Stimulated activated naive CD8-positive, alpha-beta T cell treated with anti-CD3 and anti-CD28 coated beads, Interleukin-15, amount 100 ng/mL, for 72 hours (primary cell): ENCODE results near the gene FAM111B.
"Not testable (repeated sequence)": the region's sequence is repeated elsewhere in the genome, so short reads cannot be mapped to it uniquely, and the experiment has no call there.

ENCODE experiments used
- ATAC-seq: fragments of 150-1000 bp; cut with Tn5 transposase; 2 replicates; pipeline ENCODE4 v1.10.0; 2021; ENCODE audit warnings: mild to moderate bottlenecking, moderate library complexity
- DNase-seq, 2 donors: peaks; one replicate each; pipeline ENCODE4 v3.0.0; 2021 to 2022
- H3K27ac Mint-ChIP-seq, 2 donors: one replicate each; pipeline ENCODE4 v1.8.0; 2022; ENCODE audit warnings: mild to moderate bottlenecking in 2 of 2, mixed read lengths in 2 of 2, moderate library complexity in 2 of 2
- H3K27me3 Mint-ChIP-seq: one replicate; pipeline ENCODE4 v1.8.0; 2022; ENCODE audit warnings: mixed read lengths
- H3K4me1 Mint-ChIP-seq: one replicate; pipeline ENCODE4 v1.8.0; 2022; ENCODE audit warnings: mild to moderate bottlenecking, mixed read lengths
- H3K4me3 Mint-ChIP-seq, 2 donors: one replicate each; pipeline ENCODE4 v1.8.0; 2022; ENCODE audit warnings: mild to moderate bottlenecking in 2 of 2, mixed read lengths in 2 of 2, moderate library complexity in 1 of 2
- H3K9me3 Mint-ChIP-seq, 2 donors: one replicate each; pipeline ENCODE4 v1.8.0; 2022; ENCODE audit warnings: mixed read lengths in 2 of 2

FAM111B gene

DNA sequence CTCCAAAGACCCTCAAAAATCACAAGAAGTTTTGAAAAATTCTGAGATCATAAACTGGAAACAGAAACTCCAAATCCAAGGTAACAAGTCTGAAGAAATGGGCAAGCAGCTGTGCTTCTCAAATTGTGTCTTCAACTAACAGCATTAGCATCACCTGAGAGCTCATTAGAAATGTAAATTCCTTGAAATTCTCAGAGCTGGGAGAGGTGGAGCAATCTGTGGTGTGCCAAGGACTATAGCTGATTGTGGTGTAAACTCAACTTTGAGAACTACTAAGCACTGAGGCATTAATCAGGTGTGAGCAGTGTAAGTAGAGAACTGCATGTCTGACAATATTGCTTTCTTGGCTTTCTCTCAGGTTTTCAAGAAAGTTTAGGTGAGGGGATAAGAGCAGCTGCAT, 13.5 kb upstream of the FAM111B start:
- H3K27me3 Mint-ChIP-seq: peaks cover 39% of the 10 kb centered on the region
- not testable (repeated sequence) for H3K9me3 Mint-ChIP-seq, H3K4me3 Mint-ChIP-seq, H3K27ac Mint-ChIP-seq, ATAC-seq, H3K4me1 Mint-ChIP-seq, DNase-seq

DNA sequence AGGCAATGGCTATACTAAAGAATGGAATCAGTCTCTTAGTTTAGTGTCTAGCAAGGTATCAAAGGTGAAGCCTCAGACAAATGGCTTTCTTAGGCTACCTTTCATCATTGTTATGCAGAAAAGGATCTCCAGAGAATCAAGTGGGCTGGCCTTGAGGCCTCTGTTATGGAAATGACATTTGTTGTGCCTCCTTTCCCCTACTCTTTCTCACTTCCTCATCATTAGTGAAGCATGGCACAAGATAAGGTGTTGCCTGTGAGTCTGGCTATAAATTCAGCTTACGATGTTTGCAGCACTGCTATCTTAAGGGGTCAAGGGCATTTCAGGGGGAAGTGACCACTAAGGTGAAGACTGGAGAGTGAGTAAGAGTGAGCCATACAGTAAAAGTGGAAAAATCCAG, 11.8 kb upstream of the FAM111B start:
- not testable (repeated sequence) for H3K4me1 Mint-ChIP-seq, DNase-seq, H3K27ac Mint-ChIP-seq, H3K4me3 Mint-ChIP-seq, ATAC-seq, H3K9me3 Mint-ChIP-seq
- H3K27me3 Mint-ChIP-seq: peaks cover 52% of the 10 kb centered on the region

DNA sequence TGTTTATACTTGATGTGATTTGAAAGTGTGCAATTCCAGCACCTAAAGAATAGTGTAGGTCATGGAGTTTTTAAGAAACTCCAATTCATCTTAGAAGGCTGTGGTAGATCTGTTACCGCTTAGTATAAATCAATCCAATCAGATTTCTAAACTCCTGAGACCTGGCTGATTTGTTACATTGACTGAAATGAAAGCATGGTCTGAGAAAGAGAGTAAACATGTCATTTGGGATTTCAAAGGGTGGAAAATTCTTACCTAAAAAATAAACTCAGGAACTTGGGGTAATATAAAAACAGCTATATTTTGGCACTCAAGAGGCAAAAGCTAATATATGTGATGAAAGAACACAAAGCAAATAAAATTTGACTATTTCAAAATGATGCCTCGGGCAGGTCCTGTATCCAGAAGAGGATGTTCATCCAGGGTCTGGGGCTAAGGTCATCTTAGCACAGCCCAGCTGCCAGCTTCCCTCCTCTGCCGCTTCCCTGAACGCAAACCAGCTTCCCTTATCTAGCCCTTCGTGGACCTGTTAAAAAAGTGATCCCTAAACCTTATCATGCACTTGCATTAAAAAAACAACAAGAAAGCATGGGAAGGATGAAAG, 11.0 kb upstream of the FAM111B start:
- H3K4me1 Mint-ChIP-seq, H3K27ac Mint-ChIP-seq, DNase-seq, H3K9me3 Mint-ChIP-seq, H3K4me3 Mint-ChIP-seq, ATAC-seq: not testable (repeated sequence)
- H3K27me3 Mint-ChIP-seq: peaks cover 61% of the 10 kb centered on the region

DNA sequence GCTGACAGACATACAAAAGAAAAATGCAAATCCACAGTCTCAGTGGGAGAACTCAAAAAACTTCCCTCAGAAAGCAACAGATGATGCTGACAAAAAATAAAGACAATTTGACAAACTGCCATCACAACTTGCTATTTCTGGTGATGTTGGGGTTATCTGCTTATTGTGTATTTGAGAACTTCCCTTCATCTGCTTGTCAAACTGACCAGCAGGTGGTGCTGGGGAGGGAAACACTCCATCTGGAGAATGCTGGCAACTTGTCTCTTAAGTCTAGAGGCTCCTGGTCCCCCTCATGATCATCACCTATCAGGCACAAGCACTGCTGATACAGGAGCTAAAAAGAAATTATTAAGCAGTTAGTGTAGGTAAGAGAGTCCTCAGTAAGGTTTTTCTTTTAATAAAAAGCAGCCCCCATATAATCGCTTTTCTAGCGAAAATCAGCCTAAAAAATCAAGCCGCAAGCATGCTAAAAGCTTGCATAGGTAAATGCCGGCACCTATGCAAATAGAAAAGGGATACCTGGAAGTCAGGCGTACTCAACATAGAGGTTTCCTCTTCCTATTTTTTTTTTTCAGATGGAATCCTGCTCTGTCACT, 9.8 kb upstream of the FAM111B start:
- no peak overlapping the region for H3K4me3 Mint-ChIP-seq
- H3K9me3 Mint-ChIP-seq: no peaks in the 10 kb centered on the region
- peak; percentile 53 to 59 for DNase-seq
- H3K27me3 Mint-ChIP-seq: peaks cover 70% of the 10 kb centered on the region
- H3K27ac Mint-ChIP-seq: no peak overlapping the region
- H3K4me1 Mint-ChIP-seq: peaks cover 8% of the 10 kb centered on the region
- peak; percentile 78 for ATAC-seq

DNA sequence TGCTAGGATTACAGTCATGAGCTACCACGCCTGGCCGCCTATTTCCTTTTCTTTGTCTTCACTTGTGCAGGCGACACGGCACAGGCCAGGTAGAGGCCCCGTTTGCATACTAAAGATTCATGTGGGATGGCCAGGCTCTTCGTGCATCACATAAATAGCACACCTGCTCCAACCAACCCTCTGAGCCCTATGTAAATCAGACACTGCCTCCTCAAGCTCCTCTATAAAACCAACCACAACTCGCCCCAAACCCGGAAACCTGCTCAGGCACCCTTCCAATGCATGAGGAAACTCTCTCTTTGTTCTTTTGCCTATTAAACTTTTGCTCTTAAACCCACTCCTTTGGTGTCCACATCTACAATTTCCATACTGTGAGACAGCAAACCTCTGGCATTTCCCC, 9.1 kb upstream of the FAM111B start:
- ATAC-seq, H3K27ac Mint-ChIP-seq, DNase-seq, H3K9me3 Mint-ChIP-seq, H3K4me3 Mint-ChIP-seq: not testable (repeated sequence)
- H3K4me1 Mint-ChIP-seq: peaks cover 12% of the 10 kb centered on the region
- peaks cover 71% of the 10 kb centered on the region for H3K27me3 Mint-ChIP-seq

DNA sequence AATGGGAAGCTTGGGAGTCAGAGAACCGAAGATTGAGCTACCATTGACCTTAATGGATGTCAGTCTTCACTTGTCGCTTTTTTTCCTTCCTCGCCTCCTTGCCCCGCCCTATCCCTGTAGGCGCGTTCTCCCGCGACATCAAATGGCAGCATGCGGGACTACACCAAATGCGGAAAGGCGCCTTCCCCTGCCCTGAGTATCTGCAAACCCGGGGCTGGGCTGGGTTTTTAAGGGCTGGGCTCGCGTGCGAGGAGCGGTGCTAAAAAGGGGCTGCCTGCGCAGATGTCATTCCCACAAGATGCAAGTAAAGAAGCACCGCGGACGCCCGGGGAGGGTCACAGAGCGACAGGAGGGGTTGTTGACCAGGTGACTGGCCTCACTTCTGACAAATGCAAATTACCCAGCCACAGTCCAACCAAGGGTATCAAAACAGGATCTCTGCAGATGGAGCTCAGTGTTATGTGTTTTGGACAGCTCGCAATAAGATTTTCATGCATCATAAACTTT, 4.7 kb upstream of the FAM111B start:
- peak overlapping the region; percentile 74 to 78 for H3K4me3 Mint-ChIP-seq
- H3K9me3 Mint-ChIP-seq: no peaks in the 10 kb centered on the region
- peaks cover 37% of the 10 kb centered on the region for H3K4me1 Mint-ChIP-seq
- peaks cover 94% of the 10 kb centered on the region for H3K27me3 Mint-ChIP-seq
- DNase-seq (peak; percentile 56 to 67), ATAC-seq (peak; percentile 69)
- H3K27ac Mint-ChIP-seq: peak overlapping the region in 1 of 2 donors; percentile 14

DNA sequence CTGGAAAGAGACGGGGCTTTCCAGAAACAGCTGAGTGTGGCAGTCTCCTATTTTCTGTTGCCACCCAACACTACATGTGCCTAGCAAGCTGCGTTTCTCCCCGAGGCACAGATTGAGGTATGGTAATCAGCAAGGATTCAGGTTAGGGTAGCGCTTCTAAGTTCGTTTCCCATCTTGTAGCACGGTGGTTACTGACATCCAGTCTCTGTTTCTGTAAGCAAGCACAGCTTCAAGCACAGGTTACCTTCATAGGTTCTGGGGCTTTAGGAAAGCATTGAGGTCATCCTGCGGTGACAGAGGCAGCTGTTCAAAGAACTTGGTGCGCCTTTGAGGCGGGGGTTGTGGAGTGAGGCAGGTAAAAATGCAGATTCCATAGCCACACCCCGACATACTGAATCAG, 684 bp downstream of the FAM111B start:
- Mint-ChIP-seq H3K4me1 (peaks cover 47% of the 10 kb centered on the region), H3K27me3 (peaks cover 60% of the 10 kb centered on the region), H3K4me3 (peak overlapping the region; percentile 93 to 94)
- ATAC-seq: peak; percentile 63
- H3K9me3 Mint-ChIP-seq, H3K27ac Mint-ChIP-seq: not testable (repeated sequence)
- DNase-seq: peak; percentile 11 to 28

DNA sequence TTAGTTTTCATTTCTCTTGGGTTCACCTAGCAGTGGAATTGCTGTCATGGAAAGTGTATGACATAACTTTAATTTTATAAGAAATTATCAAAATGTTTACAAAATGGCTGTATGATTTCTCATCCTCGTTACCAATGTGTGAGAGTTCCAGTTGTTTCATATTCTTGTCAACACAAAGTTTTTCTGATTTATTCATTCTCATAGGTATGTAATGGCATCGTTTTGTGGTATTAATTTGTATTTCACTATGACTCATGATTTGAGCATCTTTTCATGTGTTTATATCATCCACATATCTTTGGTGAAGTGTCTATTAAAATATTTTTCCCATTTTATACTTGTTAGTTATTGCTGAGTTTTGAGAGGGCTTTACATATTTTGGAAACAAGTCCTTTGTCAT, 5.5 kb downstream of the FAM111B start:
- peaks cover 20% of the 10 kb centered on the region for H3K27me3 Mint-ChIP-seq
- no peak overlapping the region for H3K4me3 Mint-ChIP-seq
- peaks cover 0 to 4% of the 10 kb centered on the region in 2 donors for H3K9me3 Mint-ChIP-seq
- no peak for ATAC-seq
- DNase-seq: no peak
- no peak overlapping the region for H3K27ac Mint-ChIP-seq
- peaks cover 20% of the 10 kb centered on the region for H3K4me1 Mint-ChIP-seq

DNA sequence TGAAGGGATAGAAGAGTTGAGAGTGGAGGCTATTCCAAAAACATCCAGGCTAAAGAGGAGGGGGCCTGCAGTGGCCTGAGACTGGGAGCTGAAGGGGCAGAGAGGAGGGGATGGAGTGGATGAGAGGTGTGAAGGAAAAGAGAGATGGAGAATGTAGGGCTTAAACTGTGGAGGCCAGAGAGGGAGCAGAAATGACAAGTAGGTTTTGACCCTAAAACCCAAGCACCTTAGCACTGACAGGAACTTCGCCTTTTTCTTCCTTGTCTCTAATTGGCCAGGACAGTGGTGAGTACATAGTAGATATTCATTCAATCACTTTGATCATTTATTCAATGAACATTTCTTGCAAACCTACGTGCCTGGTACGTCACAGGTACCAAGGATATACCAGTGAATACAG, 7.3 kb downstream of the FAM111B start:
- Mint-ChIP-seq H3K4me1 (peaks cover 2% of the 10 kb centered on the region), H3K4me3 (no peak overlapping the region), H3K9me3 (peaks cover 7 to 13% of the 10 kb centered on the region in 2 donors), H3K27ac (no peak overlapping the region), H3K27me3 (peaks cover 8% of the 10 kb centered on the region)
- DNase-seq (no peak), ATAC-seq (no peak)

DNA sequence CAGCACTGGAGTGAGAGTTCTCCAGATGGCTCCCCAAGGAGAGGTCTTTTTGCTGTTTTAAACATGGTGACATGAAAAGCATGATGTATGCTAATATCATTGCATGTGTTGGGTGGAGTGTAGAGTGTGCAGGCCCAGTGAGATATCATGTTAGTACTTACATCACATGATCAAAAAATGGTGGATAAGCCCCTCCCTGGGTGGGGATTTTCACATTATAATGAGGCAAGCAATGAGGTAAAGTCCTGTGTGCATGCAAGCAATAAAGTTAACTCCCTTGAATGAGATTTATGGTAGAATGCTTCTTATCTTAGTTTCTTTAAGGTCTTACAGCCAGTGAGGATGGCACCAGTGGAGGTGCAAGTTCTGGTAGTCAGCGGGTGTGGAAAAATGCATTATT, 8.5 kb downstream of the FAM111B start:
- Mint-ChIP-seq H3K27me3 (peaks cover 8% of the 10 kb centered on the region), H3K9me3 (peaks cover 7 to 13% of the 10 kb centered on the region in 2 donors), H3K4me1 (no peaks in the 10 kb centered on the region), H3K27ac (no peak overlapping the region), H3K4me3 (no peak overlapping the region)
- DNase-seq (no peak), ATAC-seq (no peak)

DNA sequence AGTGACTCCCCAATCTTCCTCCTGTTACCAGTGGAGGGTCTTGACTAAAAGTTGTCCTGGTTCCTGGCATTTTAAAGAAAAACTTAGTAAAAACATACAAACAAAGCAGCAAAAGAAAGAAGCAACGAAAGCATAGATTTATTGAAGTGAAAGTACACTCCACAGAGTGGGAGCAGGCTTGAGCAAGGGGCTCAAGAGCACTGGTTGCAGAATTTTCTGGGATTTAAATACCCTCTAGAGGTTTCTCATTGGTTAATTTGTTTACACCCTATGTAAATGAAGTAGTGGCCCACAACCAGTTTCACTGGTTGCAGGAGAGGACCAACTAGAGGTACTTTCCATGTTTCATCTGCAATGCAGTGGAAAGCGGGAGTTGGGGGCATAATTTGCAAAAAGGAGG, 10.7 kb downstream of the FAM111B start:
- Mint-ChIP-seq H3K9me3 (peaks cover 7 to 13% of the 10 kb centered on the region in 2 donors), H3K27me3 (peaks cover 8% of the 10 kb centered on the region), H3K4me1 (no peaks in the 10 kb centered on the region), H3K4me3 (no peak overlapping the region), H3K27ac (no peak overlapping the region)
- no peak for ATAC-seq
- no peak for DNase-seq

DNA sequence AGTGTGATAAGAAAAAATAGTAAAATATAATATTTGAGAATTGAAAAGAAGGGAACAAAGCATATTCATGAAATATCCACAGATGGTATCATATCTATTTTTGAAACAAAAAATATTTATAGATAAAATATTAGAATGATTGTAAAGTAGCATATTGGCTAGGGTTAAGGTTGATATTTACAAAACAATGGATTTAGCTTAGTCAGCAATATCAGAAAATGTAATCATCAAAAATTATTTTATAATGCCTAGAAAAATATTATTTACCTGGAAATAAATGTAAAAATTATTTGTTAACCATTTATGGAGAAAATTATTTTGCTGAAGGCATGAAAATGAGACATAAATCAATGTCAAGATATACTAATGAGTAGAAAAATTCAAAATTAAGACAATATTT, 12.8 kb downstream of the FAM111B start:
- no peak overlapping the region for H3K27ac Mint-ChIP-seq
- DNase-seq (no peak), ATAC-seq (no peak)
- H3K4me3 Mint-ChIP-seq: no peak overlapping the region
- peaks cover 7 to 13% of the 10 kb centered on the region in 2 donors for H3K9me3 Mint-ChIP-seq
- no peaks in the 10 kb centered on the region for H3K27me3 Mint-ChIP-seq
- no peaks in the 10 kb centered on the region for H3K4me1 Mint-ChIP-seq

DNA sequence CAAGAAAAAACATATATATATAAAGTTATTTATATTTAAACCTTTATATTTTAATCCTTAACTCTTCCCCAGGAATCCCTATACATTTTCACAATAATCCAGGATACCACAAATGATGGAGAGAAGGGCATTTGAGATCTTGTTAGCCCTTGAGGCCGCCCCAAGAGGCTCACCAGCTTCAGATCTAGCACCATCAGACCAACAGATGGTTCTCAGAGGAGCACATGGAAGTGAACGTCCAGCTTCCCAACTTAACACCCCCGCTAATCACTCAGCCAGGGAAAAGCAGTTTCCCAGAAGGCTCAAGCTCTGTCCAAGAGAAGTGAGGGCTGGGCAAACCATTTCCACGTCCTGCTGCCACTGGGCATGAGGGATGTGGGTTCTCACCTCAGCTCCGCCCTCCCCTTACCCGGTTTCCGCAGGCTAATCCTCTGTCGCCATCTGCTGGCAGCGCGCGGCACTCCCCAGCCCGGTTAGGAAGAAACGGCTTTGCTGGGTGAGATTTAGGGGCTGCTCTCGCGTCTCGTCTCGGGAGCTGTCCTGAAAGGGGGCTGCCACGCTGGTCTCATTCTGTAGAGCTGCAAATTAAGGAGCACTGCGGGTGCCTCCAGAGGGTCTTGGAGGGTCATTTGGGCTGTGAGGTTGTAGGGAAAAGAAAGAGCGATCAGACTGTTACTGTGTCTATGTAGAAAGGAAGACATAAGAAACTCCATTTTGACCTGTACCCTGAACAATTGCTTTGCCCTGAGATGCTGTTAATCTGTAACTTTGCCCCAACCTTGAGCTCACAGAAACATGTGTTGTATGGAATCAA, 28.8 kb downstream of the FAM111B start:
- DNase-seq (peak; percentile 86), ATAC-seq (peak; percentile 99)
- Mint-ChIP-seq H3K4me3 (peak overlapping the region; percentile 68 to 72), H3K27ac (peak overlapping the region in 1 of 2 donors; percentile 89), H3K27me3 (no peaks in the 10 kb centered on the region), H3K4me1 (peaks cover 7% of the 10 kb centered on the region), H3K9me3 (peaks cover 12 to 21% of the 10 kb centered on the region in 2 donors)

DNA sequence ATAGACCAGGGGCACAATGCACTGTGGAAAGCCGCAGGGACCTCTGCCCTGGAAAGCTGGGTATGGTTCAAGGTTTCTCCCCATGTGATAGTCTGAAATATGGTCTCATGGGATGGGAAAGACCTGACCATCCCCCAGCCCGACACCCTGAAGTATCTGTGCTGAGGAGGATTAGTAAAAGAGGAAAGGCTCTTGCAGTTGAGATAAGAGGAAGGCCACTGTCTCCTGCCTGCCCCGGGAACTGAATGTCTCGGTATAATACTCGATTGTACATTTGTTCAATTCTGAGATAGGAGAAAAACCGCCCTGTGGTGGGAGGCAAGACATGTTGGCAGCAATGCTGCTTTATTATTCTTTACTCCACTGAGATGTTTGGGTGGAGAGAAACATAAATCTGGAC, 29.5 kb downstream of the FAM111B start:
- not testable (repeated sequence) for H3K27me3 Mint-ChIP-seq, DNase-seq, H3K27ac Mint-ChIP-seq, ATAC-seq, H3K4me3 Mint-ChIP-seq
- H3K4me1 Mint-ChIP-seq: peaks cover 14% of the 10 kb centered on the region
- H3K9me3 Mint-ChIP-seq: peaks cover 10 to 15% of the 10 kb centered on the region in 2 donors

DNA sequence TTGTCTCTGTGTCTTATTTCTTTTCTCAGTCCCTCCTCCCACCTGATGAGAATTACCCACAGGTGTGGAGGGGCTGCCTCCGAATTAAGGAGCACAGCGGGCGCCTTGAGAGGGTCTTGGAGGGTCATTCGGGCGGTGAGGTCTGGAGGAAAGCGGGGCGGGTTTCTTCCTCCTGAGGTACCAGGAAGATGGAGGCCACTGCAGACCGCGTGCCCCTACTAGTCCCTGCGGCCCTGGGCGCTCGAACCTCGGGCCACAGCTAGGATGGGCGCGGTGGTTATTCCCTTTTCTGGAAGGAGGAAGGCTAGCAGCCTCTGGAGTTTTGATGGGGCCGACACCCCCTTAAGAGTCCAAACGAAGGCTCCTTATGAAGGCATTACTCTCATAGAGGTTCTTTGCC, 30.2 kb downstream of the FAM111B start:
- peaks cover 21% of the 10 kb centered on the region for H3K4me1 Mint-ChIP-seq
- DNase-seq (no peak), ATAC-seq (no peak)
- H3K27ac Mint-ChIP-seq: peak overlapping the region in 1 of 2 donors; percentile 52
- peaks cover 8% of the 10 kb centered on the region in 2 donors for H3K9me3 Mint-ChIP-seq
- H3K27me3 Mint-ChIP-seq: no peaks in the 10 kb centered on the region
- H3K4me3 Mint-ChIP-seq: no peak overlapping the region

DNA sequence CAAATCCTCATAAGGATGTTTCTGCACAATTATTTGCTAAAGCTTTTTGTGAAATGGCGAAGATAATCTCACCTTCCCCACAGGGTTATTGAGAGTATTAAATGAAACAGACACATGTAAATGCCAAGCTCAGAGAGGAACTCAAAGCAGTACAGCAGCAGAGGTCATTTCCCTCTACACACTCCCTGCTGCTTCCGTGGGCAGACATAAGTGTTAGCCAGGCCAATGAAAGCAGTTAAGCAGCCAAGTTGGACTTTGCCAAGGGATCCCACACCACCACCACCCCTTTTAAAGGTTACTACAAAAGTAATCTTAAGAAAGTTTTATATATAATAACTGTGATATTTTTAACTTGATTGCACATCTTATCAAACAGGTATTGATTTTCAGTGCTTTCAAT, 31.6 kb downstream of the FAM111B start:
- ATAC-seq (no peak), DNase-seq (no peak)
- no peaks in the 10 kb centered on the region for H3K9me3 Mint-ChIP-seq
- H3K27ac Mint-ChIP-seq: no peak overlapping the region
- H3K4me1 Mint-ChIP-seq: peaks cover 30% of the 10 kb centered on the region
- H3K27me3 Mint-ChIP-seq: no peaks in the 10 kb centered on the region
- no peak overlapping the region for H3K4me3 Mint-ChIP-seq
